T-cell (primary cell): ENCODE results near the gene IFT52. TPM values are rescaled to one million over a fixed set of nuclear protein-coding genes. Genes with fewer than 3 reads are reported as not detected.

ENCODE experiments used
- ATAC-seq, 4 experiments: fragments of 200-7000 bp in 3 of 4; fragments of 150-1000 bp in 1 of 4; cut with Tn5 transposase; replicated peaks in 1 of 4; 1 replicate in 3 of 4; 2 replicates in 1 of 4; pipeline ENCODE4 v1.10.0; 2021; ENCODE audit warnings: moderate library complexity in 3 of 4, mild to moderate bottlenecking in 2 of 4, moderate number of reproducible peaks in 1 of 4
- CTCF ChIA-PET, 2 donors: fragments of 300-600 bp; sonication (Branson Sonifier 250); formaldehyde crosslinking; loops; one replicate each; lab custom pipeline; 2022; ENCODE audit warnings: antibody characterized with exemption in 2 of 2; lab: Charles Lee
- POLR2A ChIA-PET, 2 donors: fragments of 300-600 bp; sonication (Branson Sonifier 250); formaldehyde crosslinking; loops; one replicate each; lab custom pipeline; 2022; ENCODE audit warnings: antibody characterized with exemption in 2 of 2; lab: Charles Lee
- DNase-seq, 35 experiments: peaks; one replicate each; pipeline versions ENCODE4 v3.0.0 to v3.0.0-alpha.2; 2013 to 2023
- H3K27ac ChIP-seq: one replicate; pipeline ENCODE4 v1.5.1; 2013; ENCODE audit warnings: low read length
- H3K27me3 ChIP-seq, 2 experiments: replicated peaks in 1 of 2; 1 replicate in 1 of 2; 2 replicates in 1 of 2; pipeline versions ENCODE4 v1.6.1 to v1.7.0; 2013; ENCODE audit warnings: low read length in 1 of 2, mixed read lengths in 1 of 2; ENCODE audit not compliant: control insufficient read depth in 2 of 2, insufficient read depth in 2 of 2; ENCODE audit errors: extremely low read depth in 1 of 2
- H3K36me3 ChIP-seq, 2 donors: 1 replicate in 1 of 2; 2 replicates in 1 of 2; pipeline versions ENCODE4 v1.6.1 to v1.7.0; 2013; ENCODE audit warnings: low read length in 1 of 2; ENCODE audit not compliant: control insufficient read depth in 2 of 2, insufficient read depth in 1 of 2; ENCODE audit errors: extremely low read depth in 1 of 2
- H3K4me1 ChIP-seq, 2 experiments: 1 replicate in 1 of 2; 2 replicates in 1 of 2; pipeline versions ENCODE4 v1.6.1 to v1.7.0; 2013; ENCODE audit warnings: low read length in 2 of 2, mixed read lengths in 1 of 2; ENCODE audit not compliant: insufficient read depth in 2 of 2, control insufficient read depth in 1 of 2; ENCODE audit errors: extremely low read depth in 1 of 2
- H3K4me3 ChIP-seq, 2 donors: 1 replicate in 1 of 2; 2 replicates in 1 of 2; pipeline versions ENCODE4 v1.5.1 to v1.7.0; 2013; ENCODE audit warnings: mild to moderate bottlenecking in 2 of 2, low read length in 1 of 2, moderate library complexity in 1 of 2; ENCODE audit not compliant: control insufficient read depth in 1 of 2; ENCODE audit errors: extremely low read depth in 1 of 2
- H3K9me3 ChIP-seq: 2 replicates; pipeline ENCODE4 v1.7.0; 2013
- H3K27ac Mint-ChIP-seq, 2 donors: one replicate each; pipeline ENCODE4 v1.8.0; 2020 to 2021; ENCODE audit warnings: mild to moderate bottlenecking in 2 of 2, mixed read lengths in 2 of 2
- H3K27me3 Mint-ChIP-seq, 2 donors: one replicate each; pipeline ENCODE4 v1.8.0; 2021 to 2022; ENCODE audit warnings: mixed read lengths in 2 of 2
- H3K36me3 Mint-ChIP-seq: one replicate; pipeline ENCODE4 v1.8.0; 2021; ENCODE audit warnings: mixed read lengths
- H3K4me1 Mint-ChIP-seq, 3 donors: one replicate each; pipeline ENCODE4 v1.8.0; 2020 to 2022; ENCODE audit warnings: mixed read lengths in 3 of 3, mild to moderate bottlenecking in 1 of 3
- H3K4me3 Mint-ChIP-seq, 3 donors: one replicate each; pipeline ENCODE4 v1.8.0; 2020 to 2022; ENCODE audit warnings: mild to moderate bottlenecking in 3 of 3, mixed read lengths in 3 of 3, moderate library complexity in 3 of 3
- H3K9me3 Mint-ChIP-seq, 3 donors: one replicate each; pipeline ENCODE4 v1.8.0; 2020 to 2022; ENCODE audit warnings: mixed read lengths in 3 of 3
- WGBS: methylation state at CpG from one replicate; pipeline ENCODE4 v1.1.5; 2013; ENCODE audit warnings: missing lambda C conversion rate; ENCODE audit not compliant: insufficient coverage; 5-methylcytosine and 5-hydroxymethylcytosine counted together
- total RNA-seq, 35 experiments: library from RNA in 6 of 35; stranded (reverse) in 6 of 35; fragments of 120-200 nt in 1 of 35; gene quantifications; one replicate each; pipeline versions ENCODE4 v1.2.1 to v1.2.4 and lab custom pipeline; 2013 to 2026

Gene IFT52
- total RNA-seq, 5 donors from 2014 or later (not counting 1 experiment from before 2014, with no cell fraction given), result 11.4 to 16.0 (median 13.9) TPM

DNA sequence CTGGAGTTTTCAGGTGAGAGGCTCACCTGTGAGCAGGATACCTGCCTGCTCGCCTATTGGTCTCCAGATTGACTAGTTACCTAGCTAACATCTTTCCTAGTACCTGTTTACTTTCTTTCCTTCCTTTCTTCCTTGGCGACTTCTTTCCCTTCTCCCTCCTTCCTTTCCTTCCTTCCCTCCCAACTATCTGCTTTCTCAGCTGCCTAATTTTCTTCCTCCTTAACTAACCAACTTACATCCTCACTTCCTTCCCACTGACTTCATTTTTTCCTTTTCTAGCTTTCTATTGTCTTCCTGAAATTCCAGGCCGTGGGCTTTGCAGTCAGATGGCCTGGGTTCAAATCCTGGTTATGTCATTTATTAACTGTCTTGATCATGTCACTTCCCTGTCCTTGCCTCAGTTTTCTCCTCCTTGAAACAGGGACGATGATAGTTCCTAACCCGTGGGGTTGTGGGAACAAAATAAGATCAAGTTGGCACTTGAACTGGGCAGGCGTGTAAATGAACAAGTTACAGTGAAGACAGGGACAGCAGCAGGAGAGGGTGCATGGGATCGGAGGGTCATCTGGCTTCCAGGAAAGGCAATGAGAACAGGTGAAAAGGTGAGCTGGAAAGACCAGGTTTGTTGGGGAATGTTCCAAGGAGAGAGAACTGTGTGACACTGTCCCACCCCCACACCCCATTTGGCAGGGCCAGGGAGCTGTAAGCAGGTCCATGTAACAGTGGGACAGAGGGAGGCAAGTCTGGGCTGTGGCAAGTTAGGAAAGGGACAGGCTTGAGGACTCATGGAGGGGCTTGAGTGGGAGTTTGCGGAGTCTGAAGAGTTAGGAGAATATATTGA, 31.4 kb upstream of the IFT52 start:
- Mint-ChIP-seq H3K4me1 (no peaks in the 10 kb centered on the region), H3K36me3 (no peaks in the 10 kb centered on the region), H3K9me3 (no peaks in the 10 kb centered on the region), H3K27ac (no peak overlapping the region), H3K4me3 (no peak overlapping the region), H3K27me3 (peaks cover 0 to 1% of the 10 kb centered on the region in 2 donors)
- H3K27ac ChIP-seq, result no peak overlapping the region
- 73% methylated on average over 7 of the region's 8 CpGs for WGBS
- ATAC-seq (no peak), DNase-seq (no peak)
- ChIA-PET POLR2A (interaction anchor here in 1 of 2 donors (0.6 kb wide), 1 partner anchor 387 kb away, joined by 6 read pairs; no protein-coding TSS in a partner anchor), CTCF (no interaction called here)
- H3K4me1 ChIP-seq, result no peaks in the 10 kb centered on the region
- no peak overlapping the region for H3K4me3 ChIP-seq
- H3K36me3 ChIP-seq, result no peaks in the 10 kb centered on the region
- H3K9me3 ChIP-seq, result no peaks in the 10 kb centered on the region
- peaks cover 0 to 10% of the 10 kb centered on the region in 2 experiments for H3K27me3 ChIP-seq

DNA sequence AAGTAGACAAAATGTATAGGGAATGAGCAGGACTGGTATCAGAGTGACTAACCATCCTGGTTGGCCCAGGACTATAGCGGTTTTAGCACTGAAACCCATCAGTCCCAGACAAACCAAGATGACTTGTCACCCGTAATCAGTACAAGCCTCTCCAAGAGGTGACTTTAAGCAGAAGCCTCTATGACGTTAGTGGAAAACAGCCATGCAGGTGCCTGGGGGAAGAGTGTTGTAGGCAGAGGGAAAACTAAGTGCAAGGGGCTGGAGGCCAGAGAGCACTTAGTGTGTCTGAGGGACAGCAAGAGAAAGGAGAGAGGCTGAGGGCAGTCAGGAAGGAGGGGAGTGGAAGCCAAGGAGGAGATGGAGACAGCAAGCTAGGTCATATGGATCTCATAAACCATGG, 29.8 kb upstream of the IFT52 start:
- ChIA-PET CTCF (interaction anchor here in 1 of 2 donors (0.6 kb wide), 1 partner anchor 165 kb away, joined by 4 read pairs; no protein-coding TSS in a partner anchor), POLR2A (no interaction called here)
- peaks cover 0 to 1% of the 10 kb centered on the region in 2 donors for H3K27me3 Mint-ChIP-seq
- H3K27ac ChIP-seq, result no peak overlapping the region
- no peak overlapping the region for H3K27ac Mint-ChIP-seq
- H3K4me1 Mint-ChIP-seq, result no peaks in the 10 kb centered on the region
- no CpG with 5 or more reads among the region's 3 CpGs for WGBS
- no peaks in the 10 kb centered on the region for H3K9me3 Mint-ChIP-seq
- H3K9me3 ChIP-seq, result no peaks in the 10 kb centered on the region
- H3K4me3 Mint-ChIP-seq, result no peak overlapping the region
- H3K4me3 ChIP-seq, result no peak overlapping the region
- no peaks in the 10 kb centered on the region for H3K4me1 ChIP-seq
- no peak for ATAC-seq
- no peaks in the 10 kb centered on the region for H3K36me3 Mint-ChIP-seq
- H3K36me3 ChIP-seq, result no peaks in the 10 kb centered on the region
- DNase-seq, result no peak
- H3K27me3 ChIP-seq, result peaks cover 0 to 11% of the 10 kb centered on the region in 2 experiments

DNA sequence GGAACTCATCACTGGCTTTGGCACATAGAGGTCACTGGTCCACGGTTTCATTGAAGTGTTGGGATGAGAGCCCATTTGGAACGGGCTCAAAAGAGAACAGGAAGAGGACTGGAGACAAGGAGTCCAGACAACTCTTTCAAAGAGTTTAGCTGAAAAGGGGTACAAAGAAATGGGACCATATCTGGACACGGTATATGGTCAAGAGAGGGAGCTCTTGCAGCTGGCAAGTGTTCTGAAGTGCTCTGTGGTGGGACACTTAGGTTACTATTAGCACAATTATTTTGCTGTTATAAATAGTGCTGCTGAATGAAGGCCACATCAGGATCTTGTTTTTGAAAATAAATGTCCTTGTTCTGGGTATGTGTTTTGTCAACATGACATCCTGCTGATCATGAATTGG, 27.3 kb upstream of the IFT52 start:
- DNase-seq, result no peak
- Mint-ChIP-seq H3K9me3 (no peaks in the 10 kb centered on the region), H3K36me3 (no peaks in the 10 kb centered on the region), H3K27me3 (peaks cover 0 to 1% of the 10 kb centered on the region in 2 donors), H3K27ac (no peak overlapping the region), H3K4me3 (no peak overlapping the region), H3K4me1 (no peaks in the 10 kb centered on the region)
- CTCF ChIA-PET, result no interaction called here
- POLR2A ChIA-PET, result no interaction called here
- Histone ChIP-seq H3K27ac (no peak overlapping the region), H3K4me1 (no peaks in the 10 kb centered on the region), H3K9me3 (no peaks in the 10 kb centered on the region), H3K27me3 (peaks cover 0 to 7% of the 10 kb centered on the region in 2 experiments), H3K36me3 (no peaks in the 10 kb centered on the region), H3K4me3 (no peak overlapping the region)
- no peak for ATAC-seq
- WGBS, result 83% methylated on average over 3 of the region's 3 CpGs

DNA sequence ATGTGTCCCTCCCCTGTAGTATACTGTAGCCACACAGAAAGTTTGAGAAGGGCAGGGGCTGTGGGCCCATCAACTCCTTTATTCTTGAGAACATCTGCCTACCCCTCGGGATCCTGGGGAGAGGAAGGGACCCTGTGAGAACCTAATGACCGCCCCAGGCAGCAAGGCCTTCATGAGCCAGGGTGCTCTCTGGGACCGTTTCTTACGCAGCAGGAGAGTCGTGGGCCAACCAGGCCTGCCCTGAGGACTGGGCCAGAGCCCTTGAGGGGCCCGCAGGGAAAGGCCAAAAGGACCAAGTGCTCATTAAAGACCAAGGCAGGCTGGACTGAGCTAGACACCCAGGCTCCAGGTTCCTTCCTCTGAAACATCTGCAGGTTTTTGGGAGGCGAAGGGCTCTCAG, 26.7 kb upstream of the IFT52 start:
- CTCF ChIA-PET, result no interaction called here
- ATAC-seq (no peak), DNase-seq (no peak)
- Mint-ChIP-seq H3K36me3 (no peaks in the 10 kb centered on the region), H3K9me3 (no peaks in the 10 kb centered on the region), H3K27me3 (peaks cover 0 to 1% of the 10 kb centered on the region in 2 donors), H3K4me3 (no peak overlapping the region), H3K4me1 (no peaks in the 10 kb centered on the region), H3K27ac (no peak overlapping the region)
- 80% methylated on average over 6 of the region's 7 CpGs for WGBS
- Histone ChIP-seq H3K4me3 (no peak overlapping the region), H3K36me3 (no peaks in the 10 kb centered on the region), H3K27me3 (peaks cover 0 to 4% of the 10 kb centered on the region in 2 experiments), H3K4me1 (no peaks in the 10 kb centered on the region), H3K9me3 (no peaks in the 10 kb centered on the region), H3K27ac (no peak overlapping the region)
- POLR2A ChIA-PET, result no interaction called here

DNA sequence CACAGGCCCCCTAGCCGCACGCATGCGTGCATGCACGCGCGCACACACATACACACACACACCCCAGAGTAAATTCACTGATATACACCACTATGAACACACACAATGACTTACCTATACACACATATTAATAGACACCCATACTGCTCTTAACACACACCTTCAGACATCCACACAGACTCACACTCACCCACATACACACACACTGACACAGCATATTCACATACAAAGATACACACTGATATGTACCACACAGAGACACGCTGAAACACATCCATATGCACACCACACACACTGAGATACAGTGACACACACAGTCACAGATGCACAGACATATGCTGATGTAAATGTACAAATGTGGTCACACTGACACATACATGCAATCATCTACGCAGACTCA, 26.3 kb upstream of the IFT52 start:
- peaks cover 0 to 4% of the 10 kb centered on the region in 2 experiments for H3K27me3 ChIP-seq
- ATAC-seq (no peak), DNase-seq (no peak)
- WGBS, result 96% methylated on average over 8 of the region's 8 CpGs
- Mint-ChIP-seq H3K27ac (no peak overlapping the region), H3K27me3 (peaks cover 0 to 1% of the 10 kb centered on the region in 2 donors), H3K9me3 (no peaks in the 10 kb centered on the region), H3K4me3 (no peak overlapping the region), H3K36me3 (no peaks in the 10 kb centered on the region), H3K4me1 (no peaks in the 10 kb centered on the region)
- no peaks in the 10 kb centered on the region for H3K4me1 ChIP-seq
- ChIA-PET POLR2A (no interaction called here), CTCF (no interaction called here)
- no peak overlapping the region for H3K4me3 ChIP-seq
- H3K27ac ChIP-seq, result no peak overlapping the region
- H3K9me3 ChIP-seq, result no peaks in the 10 kb centered on the region
- H3K36me3 ChIP-seq, result no peaks in the 10 kb centered on the region

DNA sequence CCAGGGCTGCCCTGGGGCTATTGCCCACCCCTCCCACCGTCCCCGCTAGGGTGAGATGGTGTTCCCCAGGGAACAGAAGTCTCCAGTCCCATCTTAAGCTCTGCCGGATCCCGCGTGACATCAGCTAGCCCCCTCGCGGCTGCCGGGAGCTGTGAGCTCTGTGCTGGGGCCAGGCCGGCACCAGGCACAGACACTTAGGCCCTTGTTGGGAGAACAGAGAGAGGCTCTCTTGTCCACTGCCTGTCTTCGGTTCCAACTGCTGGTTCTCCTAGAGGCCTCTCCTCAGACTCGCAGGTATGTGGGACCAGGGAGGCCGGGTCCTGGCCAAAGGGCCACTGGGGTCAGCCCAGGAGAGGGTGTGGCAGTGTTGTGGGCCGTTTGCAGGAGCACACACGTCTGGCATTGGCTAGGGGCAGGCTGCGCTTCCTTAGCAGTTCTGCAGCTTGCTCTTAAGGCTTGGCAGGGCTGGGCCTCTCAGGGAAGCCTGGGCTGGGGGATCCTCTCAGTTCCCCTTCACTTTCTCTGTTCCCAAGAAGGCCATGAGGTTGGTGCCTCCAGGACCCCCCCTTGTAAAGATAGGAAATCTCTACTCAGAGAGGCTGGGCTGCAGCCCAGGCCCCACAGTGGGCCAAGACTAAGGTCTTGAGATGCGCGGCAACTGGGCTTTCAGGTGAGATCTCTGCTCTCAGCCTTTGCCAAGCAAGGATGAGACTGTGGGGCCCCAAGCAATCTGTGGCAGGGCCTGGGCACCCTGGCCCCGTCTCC, 25.6 kb upstream of the IFT52 start:
- Mint-ChIP-seq H3K4me3 (no peak overlapping the region), H3K27ac (no peak overlapping the region), H3K27me3 (peaks cover 0 to 1% of the 10 kb centered on the region in 2 donors), H3K36me3 (no peaks in the 10 kb centered on the region), H3K4me1 (no peaks in the 10 kb centered on the region), H3K9me3 (no peaks in the 10 kb centered on the region)
- ATAC-seq (no peak), DNase-seq (no peak)
- ChIA-PET POLR2A (no interaction called here), CTCF (interaction anchor here in 1 of 2 donors (0.6 kb wide), 1 partner anchor 10 kb away, joined by 5 read pairs; no protein-coding TSS in a partner anchor)
- H3K4me1 ChIP-seq, result no peaks in the 10 kb centered on the region
- no peaks in the 10 kb centered on the region for H3K9me3 ChIP-seq
- H3K4me3 ChIP-seq, result no peak overlapping the region
- H3K36me3 ChIP-seq, result no peaks in the 10 kb centered on the region
- WGBS, result 91% methylated on average over 13 of the region's 18 CpGs
- H3K27me3 ChIP-seq, result peaks cover 0 to 4% of the 10 kb centered on the region in 2 experiments
- H3K27ac ChIP-seq, result no peak overlapping the region
